H1 (cell line): ENCODE measurements around the gene SLC7A9.

ENCODE experiments used
- CBX5 ChIP-seq: fragments of 300-800, 300-1000 bp; sonication (generic); IDR thresholded peaks from 2 replicates; pipeline ENCODE4 v1.7.1; 2016; ENCODE audit warnings: antibody characterized with exemption, low read length, low read depth
- CBX8 ChIP-seq: fragments of 300-800, 300-1000 bp; sonication (generic); IDR thresholded peaks from 2 replicates; pipeline ENCODE4 v1.7.1; 2016; ENCODE audit warnings: low read depth, low read length, borderline replicate concordance
- CTCF ChIP-seq, 3 experiments: IDR thresholded peaks; 1 replicate in 2 of 3; 2 replicates in 1 of 3; pipeline versions ENCODE4 v1.5.1 to v1.6.1; 2011; ENCODE audit warnings: low read length in 3 of 3, mild to moderate bottlenecking in 3 of 3, inconsistent platforms in 2 of 3, low read depth in 1 of 3, moderate library complexity in 1 of 3; ENCODE audit not compliant: insufficient read depth in 1 of 3; ENCODE audit errors: control extremely low read depth in 1 of 3
- EP300 ChIP-seq, 2 experiments: IDR thresholded peaks; 1 replicate in 1 of 2; 2 replicates in 1 of 2; pipeline ENCODE4 v1.6.1; 2011 to 2012; ENCODE audit warnings: low read depth in 2 of 2, low read length in 2 of 2, mild to moderate bottlenecking in 2 of 2, borderline replicate concordance in 1 of 2, inconsistent platforms in 1 of 2, moderate library complexity in 1 of 2
- EZH2 ChIP-seq: fragments of 200-600 bp; sonication (generic); IDR thresholded peaks from 2 replicates; pipeline ENCODE4 v1.7.1; 2012; ENCODE audit warnings: low read depth, mild to moderate bottlenecking, moderate library complexity, low read length, inconsistent platforms; ENCODE audit not compliant: severe bottlenecking
- HDAC6 ChIP-seq: IDR thresholded peaks from one replicate; pipeline ENCODE4 v1.7.1; 2012; ENCODE audit warnings: low read depth, mild to moderate bottlenecking, inconsistent platforms, low read length, moderate library complexity
- JUND ChIP-seq: IDR thresholded peaks from 2 replicates; pipeline ENCODE4 v1.6.1; 2011; ENCODE audit warnings: mild to moderate bottlenecking, improper control_type of control experiment, low read length
- POLR2AphosphoS5 ChIP-seq: IDR thresholded peaks from 2 replicates; pipeline ENCODE4 v1.6.1; 2011; ENCODE audit warnings: low read depth, low read length
- POU5F1 ChIP-seq: IDR thresholded peaks from 2 replicates; pipeline ENCODE4 v1.6.1; 2011; ENCODE audit warnings: low read depth, mild to moderate bottlenecking, low read length, moderate library complexity
- RFX5 ChIP-seq: IDR thresholded peaks from 2 replicates; pipeline ENCODE4 v1.6.1; 2011; ENCODE audit warnings: low read depth, low read length, improper control_type of control experiment, borderline replicate concordance
- SIRT6 ChIP-seq: IDR thresholded peaks from one replicate; pipeline ENCODE4 v1.7.1; 2012; ENCODE audit warnings: low read length, inconsistent platforms
- USF2 ChIP-seq: IDR thresholded peaks from 2 replicates; pipeline ENCODE4 v1.6.1; 2011; ENCODE audit warnings: low read length, improper control_type of control experiment

GRCh38 chr19:32889137-32889934 is 19.8 kb upstream of the SLC7A9 start:
- TF ChIP-seq CTCF (IDR thresholded peaks at IDR 0.05; ENCODE audit: control extremely low read depth in 1 of 3, insufficient read depth in 1 of 3, low read depth in 1 of 3, low read length in 3 of 3) (no peak), POU5F1 (no peak), EZH2 (no peak), RFX5 (no peak), CBX8 (no peak), JUND (no peak), HDAC6 (no peak), EP300 (IDR thresholded peaks at IDR 0.05; ENCODE audit: borderline replicate concordance in 1 of 2, low read depth in 2 of 2, low read length in 2 of 2) (no peak), POLR2AphosphoS5 (no peak), USF2 (no peak), SIRT6 (no peak), CBX5 (no peak)
